Anterior cingulate cortex (tissue), 58 donors: ENCODE results near the gene ADARB2.
"Not testable (repeated sequence)": the region's sequence is repeated elsewhere in the genome, so short reads cannot be mapped to it uniquely, and the experiment has no call there.

Experiments used
- DNase-seq, 58 donors: peaks; one replicate each; lab custom pipeline; 2025; lab: John Stamatoyannopoulos, UW

The ADARB2 gene

GRCh38 chr10:1264001-1264400, 473.3 kb downstream of the ADARB2 start:
- no peak for DNase-seq

GRCh38 chr10:1257274-1257673, 480.1 kb downstream of the ADARB2 start:
- no peak for DNase-seq

GRCh38 chr10:1256432-1256725, 480.9 kb downstream of the ADARB2 start:
- DNase-seq: no peak

GRCh38 chr10:1255600-1256431, 481.5 kb downstream of the ADARB2 start:
- DNase-seq: peak in 1 of 58 donors; percentile 16

- peak in 10 of 58 donors; percentile 11 to 70 (median 36) for DNase-seq
Observed at GRCh38 chr10:1255118-1255517, 482.2 kb downstream of the ADARB2 start.

- DNase-seq: no peak
Observed at GRCh38 chr10:1253523-1254353, 483.6 kb downstream of the ADARB2 start.

GRCh38 chr10:1251769-1252168, 485.6 kb downstream of the ADARB2 start:
- peak in 1 of 58 donors; percentile 16 for DNase-seq

- DNase-seq: no peak
Observed at GRCh38 chr10:1249142-1249920, 488.0 kb downstream of the ADARB2 start.

GRCh38 chr10:1248262-1248630, 489.1 kb downstream of the ADARB2 start:
- DNase-seq: not testable (repeated sequence)

- no peak for DNase-seq
Observed at GRCh38 chr10:1247598-1248261, 489.6 kb downstream of the ADARB2 start.

GRCh38 chr10:1244493-1244892, 492.8 kb downstream of the ADARB2 start:
- no peak for DNase-seq

- no peak for DNase-seq
Observed at GRCh38 chr10:1243486-1244234, 493.7 kb downstream of the ADARB2 start.

GRCh38 chr10:1242975-1243374, 494.4 kb downstream of the ADARB2 start:
- DNase-seq: no peak

GRCh38 chr10:1241973-1242935, 495.1 kb downstream of the ADARB2 start:
- DNase-seq: no peak

GRCh38 chr10:1241322-1241890, 495.9 kb downstream of the ADARB2 start:
- no peak for DNase-seq

GRCh38 chr10:1240341-1240775, 497.0 kb downstream of the ADARB2 start:
- DNase-seq: peak in 21 of 58 donors; percentile 10 to 65 (median 32)

GRCh38 chr10:1233031-1233430, 504.3 kb downstream of the ADARB2 start:
- no peak for DNase-seq
